ENCODE data around the gene ATG4C.

DNA sequence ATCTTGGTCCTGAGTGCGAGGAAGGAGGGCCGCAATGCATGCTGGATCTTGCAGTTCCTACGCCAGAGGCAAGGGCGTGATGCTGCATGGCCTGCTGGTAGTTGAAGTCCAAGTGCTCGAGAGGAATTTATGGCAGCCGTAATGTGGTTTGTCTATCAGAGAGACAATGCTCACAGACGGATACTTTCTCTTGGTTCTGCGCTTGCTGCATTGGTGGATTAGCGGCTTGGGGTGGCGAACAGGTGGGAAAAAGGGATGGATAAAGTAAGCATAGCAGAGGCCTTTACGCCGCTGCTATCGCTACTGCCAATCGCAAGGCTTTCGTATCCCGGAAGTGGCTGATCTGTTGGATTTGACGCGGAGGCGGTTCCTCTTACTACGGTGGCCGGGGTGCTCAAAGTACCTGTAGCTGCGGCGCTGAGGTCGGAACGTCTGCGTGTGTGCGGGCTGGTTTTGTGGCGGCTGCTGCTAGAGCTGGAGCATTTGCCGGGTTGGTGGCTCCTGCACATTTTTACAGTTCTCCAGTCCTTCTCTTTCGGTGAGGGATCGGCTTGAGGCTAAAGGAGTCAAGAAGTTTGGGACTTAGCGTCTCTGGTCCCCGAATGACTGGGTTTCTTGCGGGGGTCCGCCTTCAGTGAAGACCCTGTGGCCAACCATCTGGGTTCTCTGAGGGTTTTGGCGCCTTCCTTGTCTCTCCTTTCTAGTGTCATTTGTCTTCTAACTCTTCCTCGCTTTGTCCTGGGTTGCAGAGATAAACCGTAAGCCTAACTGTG, at the start of gene ATG4C:
- TF ChIP-seq HNRNPUL1 (IDR thresholded peaks at IDR 0.05; ENCODE audit: low read depth, low read length) (no peak), ZNF224 (CRISPR knock-in tag; IDR thresholded peaks at IDR 0.05) (no peak), NPAS2 (CRISPR knock-in tag; IDR thresholded peaks at IDR 0.05; ENCODE audit: borderline replicate concordance) (no peak), CTCF (CRISPR knock-in tag; IDR thresholded peaks at IDR 0.05) (no peak)
- TF ChIP-seq, protein P1, sequence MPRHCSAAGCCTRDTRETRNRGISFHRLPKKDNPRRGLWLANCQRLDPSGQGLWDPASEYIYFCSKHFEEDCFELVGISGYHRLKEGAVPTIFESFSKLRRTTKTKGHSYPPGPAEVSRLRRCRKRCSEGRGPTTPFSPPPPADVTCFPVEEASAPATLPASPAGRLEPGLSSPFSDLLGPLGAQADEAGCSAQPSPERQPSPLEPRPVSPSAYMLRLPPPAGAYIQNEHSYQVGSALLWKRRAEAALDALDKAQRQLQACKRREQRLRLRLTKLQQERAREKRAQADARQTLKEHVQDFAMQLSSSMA (CRISPR knock-in tag; IDR thresholded peaks at IDR 0.05) = no peak
